Right lobe of liver (tissue), 6 donors: Measurements from ENCODE around the gene ALMS1. TPM values are rescaled to one million over a fixed set of nuclear protein-coding genes. Genes with fewer than 3 reads are reported as not detected.
"Not testable (repeated sequence)": the region's sequence is repeated elsewhere in the genome, so short reads cannot be mapped to it uniquely, and the experiment has no call there.

Source experiments
- ATAC-seq, 4 donors: fragments of 200-7000 bp; cut with Tn5 transposase; one replicate each; pipeline ENCODE4 v1.9.1; 2020; ENCODE audit warnings: mild to moderate bottlenecking in 4 of 4, moderate library complexity in 4 of 4
- DNase-seq, 3 donors: peaks; one replicate each; pipeline ENCODE4 v3.0.0-alpha.2; 2020
- H3K27ac ChIP-seq, 3 donors: fragments of 200-600 bp; one replicate each; pipeline ENCODE4 v1.8.0; 2022
- H3K27me3 ChIP-seq, 2 donors: fragments of 200-600 bp; one replicate each; pipeline ENCODE4 v1.8.0; 2022
- H3K36me3 ChIP-seq, 4 donors: fragments of 200-600 bp; sonication (generic) in 1 of 4; one replicate each; pipeline versions ENCODE4 v1.5.1 to v1.8.0; 2017 to 2022; ENCODE audit warnings: control low read depth in 1 of 4
- H3K4me1 ChIP-seq, 4 donors: fragments of 200-600 bp; sonication (generic) in 1 of 4; one replicate each; pipeline versions ENCODE4 v1.5.1 to v1.8.0; 2017 to 2022; ENCODE audit warnings: control low read depth in 1 of 4
- H3K4me3 ChIP-seq, 3 donors: fragments of 200-600 bp; one replicate each; pipeline ENCODE4 v1.8.0; 2022
- H3K9me3 ChIP-seq, 4 donors: fragments of 200-600 bp; sonication (generic) in 1 of 4; one replicate each; pipeline versions ENCODE4 v1.5.1 to v1.8.0; 2017 to 2022; ENCODE audit warnings: control low read depth in 1 of 4
- CTCF ChIP-seq, 4 donors: fragments of 200-600 bp in 3 of 4; fragments of 450-650 bp in 1 of 4; IDR thresholded peaks; one replicate each; pipeline versions ENCODE4 v1.5.1 to v1.8.0; 2016 to 2022; ENCODE audit warnings: antibody characterized with exemption in 4 of 4, mild to moderate bottlenecking in 2 of 4
- POLR2A ChIP-seq: fragments of 450-650 bp; IDR thresholded peaks from one replicate; pipeline ENCODE4 v1.6.1; 2017; ENCODE audit warnings: antibody characterized with exemption, mild to moderate bottlenecking
- WGBS: methylation state at CpG from one replicate; pipeline ENCODE4 v1.1.6; 2018; ENCODE audit warnings: low coverage, low lambda C conversion rate; ENCODE audit not compliant: insufficient coverage; ENCODE audit errors: missing lambda C conversion rate; 5-methylcytosine and 5-hydroxymethylcytosine counted together
- intact Hi-C, 2 donors: fragments of 100-400 bp; cut with DNase I; formaldehyde crosslinking; loops; one replicate each; pipeline versions ENCODE4 v1.11.2 to v1.14.1; 2022
- total RNA-seq, 6 experiments: library from RNA; depleted of rRNA in 2 of 6; stranded (reverse); fragments of >200 nt in 2 of 6; fragmentation: NEBNext Ultra II Directional in 3 of 6; extraction: Animal tissue kit (Norgen Biotek cat#: 25700) in 3 of 6; gene quantifications; one replicate each; pipeline versions ENCODE4 v1.1.0 to v1.2.4, GENCODE V29; 2016 to 2023
- donor health status: DM: no; HTN: yes; CAD: no.
- donor health status: DM: no; HTN: no; CAD: no.
- donor health status: DM: no; HTN: no; CAD: no.
- donor health status: DM: no; HTN: yes; CAD: no.
- donor health status: DM: no; HTN: yes; CAD: no.

The ALMS1 gene
- total RNA-seq, 6 experiments from 2014 or later: 5.0 to 9.3 (median 6.0) TPM

- WGBS: 7% methylated on average over 1 of the region's 1 CpG
- intact Hi-C loops: no loop called here
- no peaks in the 10 kb centered on the region for H3K9me3 ChIP-seq
- TF ChIP-seq CTCF (IDR thresholded peaks at IDR 0.05) (no peak), POLR2A (no peak)
- peak overlapping the region; percentile 29 to 53 (median 44) for H3K4me3 ChIP-seq
- H3K27me3 ChIP-seq: no peaks in the 10 kb centered on the region
- ATAC-seq: peak; percentile 67 to 78 (median 74)
- H3K27ac ChIP-seq: peak overlapping the region; percentile 73 to 80 (median 80)
- H3K36me3 ChIP-seq: no peaks in the 10 kb centered on the region
- peaks cover 0 to 46% (median 3%) of the 10 kb centered on the region in 4 donors for H3K4me1 ChIP-seq
- peak; percentile 37 to 80 (median 70) for DNase-seq
Observed at GRCh38 chr2:73640511-73640911, 254.9 kb downstream of the ALMS1 start.

GRCh38 chr2:73640946-73641766 is 255.5 kb downstream of the ALMS1 start:
- ATAC-seq: peak; percentile 42 to 55 (median 48)
- WGBS: 22% methylated on average over 5 of the region's 19 CpGs
- Histone ChIP-seq H3K27me3 (no peaks in the 10 kb centered on the region), H3K4me1 (peaks cover 0 to 46% (median 3%) of the 10 kb centered on the region in 4 donors), H3K36me3 (no peaks in the 10 kb centered on the region), H3K4me3 (peak overlapping the region; percentile 29 to 53 (median 44)), H3K27ac (peak overlapping the region; percentile 73 to 80 (median 80)), H3K9me3 (no peaks in the 10 kb centered on the region)
- TF ChIP-seq POLR2A (no peak), CTCF (IDR thresholded peaks at IDR 0.05) (no peak)
- peak in 2 of 3 donors; percentile 32 to 78 for DNase-seq
- intact Hi-C loops: no loop called here

GRCh38 chr2:73641767-73642062 is 256.1 kb downstream of the ALMS1 start:
- no peaks in the 10 kb centered on the region for H3K36me3 ChIP-seq
- TF ChIP-seq POLR2A (no peak), CTCF (IDR thresholded peaks at IDR 0.05) (no peak)
- H3K4me3 ChIP-seq: peak overlapping the region; percentile 29 to 53 (median 44)
- whole genome bisulfite sequencing: 22% methylated on average over 3 of the region's 3 CpGs
- peaks cover 0 to 46% (median 3%) of the 10 kb centered on the region in 4 donors for H3K4me1 ChIP-seq
- intact Hi-C loops: no loop called here
- H3K27me3 ChIP-seq: no peaks in the 10 kb centered on the region
- H3K27ac ChIP-seq: peak overlapping the region; percentile 73 to 80 (median 80)
- DNase-seq: no peak
- no peaks in the 10 kb centered on the region for H3K9me3 ChIP-seq
- no peak for ATAC-seq

GRCh38 chr2:73642338-73643018 is 256.8 kb downstream of the ALMS1 start, which contains the start of gene NAT8:
Gene NAT8, minus strand, starts transcription at chr2:73642422. Its CDS starts 794 bp downstream, at chr2:73641628.
- TF ChIP-seq CTCF (IDR thresholded peaks at IDR 0.05) (no peak), POLR2A (peak; percentile 50)
- H3K27ac ChIP-seq: peak within 1 kb of the TSS; percentile 73 to 80 (median 80)
- peak; percentile 75 to 84 (median 80) for ATAC-seq
- peak; percentile 46 to 83 (median 68) for DNase-seq
- H3K9me3 ChIP-seq: no peaks in the 10 kb centered on the region
- H3K4me1 ChIP-seq: peaks cover 0 to 40% (median 3%) of the 10 kb centered on the region in 4 donors
- intact Hi-C loops: no loop called here
- no peaks in the 10 kb centered on the region for H3K27me3 ChIP-seq
- no peaks in the 10 kb centered on the region for H3K36me3 ChIP-seq
- peak within 1 kb of the TSS; percentile 29 to 53 (median 44) for H3K4me3 ChIP-seq
- 18% methylated on average over 4 of the region's 13 CpGs for WGBS

GRCh38 chr2:73647690-73648089 is 262.1 kb downstream of the ALMS1 start:
- H3K27ac ChIP-seq, H3K4me3 ChIP-seq, intact Hi-C loops, H3K36me3 ChIP-seq, DNase-seq, H3K27me3 ChIP-seq, ATAC-seq, H3K9me3 ChIP-seq: not testable (repeated sequence)
- peaks cover 0 to 11% (median 0%) of the 10 kb centered on the region in 4 donors for H3K4me1 ChIP-seq
- WGBS: no CpG with 5 or more reads among the region's 10 CpGs
